Measurements from ENCODE around the gene AP2B1.

The AP2B1 gene

GRCh38 chr17:35641032-35641431 is 53.9 kb downstream of the AP2B1 start:
- no peak for DNase-seq

- DNase-seq: no peak
These were observed 58.8 kb downstream of the AP2B1 start for GRCh38 chr17:35645923-35646322.

DNA sequence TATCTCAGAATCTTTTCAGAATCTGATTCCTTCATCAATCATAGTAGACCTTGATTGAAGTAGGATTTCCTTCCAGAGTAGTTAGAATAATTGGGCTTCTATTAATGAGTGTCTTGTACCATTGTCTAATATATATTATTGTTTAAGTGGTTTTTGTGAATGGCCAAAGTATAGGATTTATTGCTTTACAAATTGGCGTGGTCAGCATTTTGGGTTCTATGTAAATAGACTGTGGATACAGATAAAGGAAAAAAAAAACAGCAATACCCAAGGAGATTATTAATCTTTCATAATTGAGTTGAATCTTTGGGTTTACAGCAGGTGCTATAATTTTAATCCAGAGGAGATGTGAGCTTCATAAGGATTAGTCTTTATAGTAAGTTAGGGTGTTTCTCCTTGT is 64.3 kb downstream of the AP2B1 start:
- DNase-seq: no peak

- no peak for DNase-seq
These were observed 66.7 kb downstream of the AP2B1 start for GRCh38 chr17:35653619-35654361.

DNA sequence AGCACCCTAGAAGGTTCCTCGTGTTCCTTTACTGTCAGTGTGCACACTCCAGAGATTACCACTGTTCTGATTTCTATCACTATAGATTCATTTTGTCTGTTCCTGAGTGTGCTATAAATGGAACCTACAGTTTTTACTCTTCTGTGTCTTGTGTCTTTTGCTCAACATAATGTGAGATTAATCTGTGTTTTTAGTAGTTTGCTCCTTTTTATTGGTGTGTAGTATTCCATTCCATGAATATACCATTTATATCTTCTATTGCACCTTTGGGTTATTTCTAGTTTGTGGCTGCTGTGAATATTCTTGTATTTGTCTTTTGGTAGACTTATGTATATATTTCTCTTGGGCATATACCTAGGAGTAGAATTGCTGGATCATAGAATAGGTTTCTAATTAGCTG is 68.2 kb downstream of the AP2B1 start:
- DNase-seq: no peak

GRCh38 chr17:35660902-35661301 is 73.8 kb downstream of the AP2B1 start:
- no peak for DNase-seq

GRCh38 chr17:35664685-35665084 is 77.6 kb downstream of the AP2B1 start:
- no peak for DNase-seq

- DNase-seq: no peak
These were observed 78.5 kb downstream of the AP2B1 start for GRCh38 chr17:35665662-35666061.

DNA sequence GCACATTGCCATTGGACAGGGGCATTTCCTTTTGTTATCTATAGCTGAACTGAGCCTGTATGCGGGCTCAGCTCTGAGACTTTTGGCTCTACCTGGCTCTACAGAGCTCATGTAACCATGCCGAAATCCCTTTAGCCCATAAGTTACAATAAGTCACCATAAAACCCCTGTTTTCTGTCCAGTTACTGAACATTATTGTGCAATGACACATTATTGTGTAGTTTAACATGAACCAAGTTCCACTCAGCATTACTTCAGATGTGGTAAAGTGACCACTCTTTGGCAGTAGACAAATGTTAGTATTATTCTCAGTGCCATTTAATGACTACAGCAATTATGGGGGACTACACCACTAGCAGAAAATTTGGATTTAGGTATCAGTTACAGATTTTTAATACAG is 78.9 kb downstream of the AP2B1 start:
- no peak for DNase-seq

DNA sequence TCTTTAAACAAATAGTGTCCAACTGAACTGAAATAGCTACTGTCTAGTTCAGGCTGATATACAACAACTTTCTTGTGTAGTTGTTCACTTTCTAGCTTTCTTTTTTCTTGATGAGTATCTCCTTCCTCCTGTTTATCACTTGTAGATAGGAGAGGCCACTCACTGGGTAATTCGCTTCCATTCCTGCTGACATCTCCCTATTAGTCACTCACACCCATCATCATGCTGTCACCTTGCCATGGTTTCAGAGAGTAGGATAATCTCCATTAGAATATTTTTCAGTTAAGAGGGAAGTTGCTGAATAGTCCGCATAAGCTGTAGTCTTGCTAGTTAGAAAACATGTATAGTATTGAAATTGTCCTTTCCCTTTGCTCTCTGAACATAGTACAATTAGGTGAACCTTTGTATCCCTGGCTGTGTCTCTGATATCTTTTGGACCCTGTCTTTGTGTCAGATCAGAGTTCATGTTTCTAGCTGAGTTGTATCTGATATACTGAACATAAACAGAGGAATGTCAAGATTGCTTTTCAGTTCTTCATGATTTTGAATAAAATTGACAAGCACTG is 79.9 kb downstream of the AP2B1 start:
- DNase-seq: no peak

- DNase-seq: no peak
These were observed 81.7 kb downstream of the AP2B1 start for GRCh38 chr17:35668802-35669201.

- no peak for DNase-seq
These were observed 87.4 kb downstream of the AP2B1 start for GRCh38 chr17:35674552-35674951.

DNA sequence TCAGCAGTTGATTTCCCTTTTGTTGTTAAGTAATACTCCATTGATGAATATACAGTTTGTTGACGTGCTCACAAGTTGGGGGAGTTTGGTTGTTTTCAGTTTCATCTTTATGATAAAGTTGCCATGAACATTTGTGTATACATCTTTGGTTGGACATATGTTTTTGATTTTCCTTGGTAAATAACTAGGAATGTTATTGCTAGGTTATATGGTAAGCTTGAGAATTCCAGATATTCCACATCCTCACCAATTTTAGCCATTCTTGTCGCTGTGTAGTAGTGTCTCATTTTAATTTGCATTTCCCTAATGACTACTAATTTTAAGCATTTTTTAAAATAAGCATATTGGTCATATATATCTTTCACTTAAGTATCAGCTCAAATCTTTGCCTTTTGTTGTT is 89.3 kb downstream of the AP2B1 start:
- DNase-seq: no peak

DNA sequence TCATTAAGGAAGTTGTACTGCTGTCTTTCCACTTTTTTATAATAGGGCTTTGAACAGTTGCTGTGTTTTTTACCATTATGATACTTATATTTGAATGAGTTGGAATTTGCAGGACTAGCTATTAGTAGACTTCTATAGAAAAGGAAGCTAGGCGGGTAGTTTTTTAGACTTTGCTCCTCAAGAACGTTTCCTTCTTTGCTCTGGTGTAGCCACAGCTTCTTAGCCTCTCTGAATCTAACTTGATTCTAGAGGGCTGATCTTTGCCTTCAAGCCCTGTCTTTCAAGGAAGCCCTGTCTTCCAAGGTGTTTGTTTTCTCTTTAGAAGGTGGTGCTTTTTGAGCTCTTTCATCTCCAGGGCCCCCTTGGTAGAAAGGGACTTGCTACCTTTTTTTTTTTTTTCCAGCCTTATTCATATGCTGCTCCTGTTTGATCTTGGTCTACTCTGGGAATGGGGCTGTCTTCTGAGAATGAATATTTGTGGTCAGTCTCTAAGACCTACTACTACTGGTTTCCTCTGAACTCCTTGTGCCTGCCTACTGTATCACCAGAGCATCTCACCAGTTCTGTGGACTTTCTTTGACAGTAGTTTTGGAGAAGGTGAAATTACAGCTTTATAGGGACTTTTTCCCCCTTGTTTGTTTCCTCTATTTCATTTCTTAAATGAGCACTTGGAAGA is 92.0 kb downstream of the AP2B1 start:
- no peak for DNase-seq

- no peak for DNase-seq
These were observed 96.5 kb downstream of the AP2B1 start for GRCh38 chr17:35683591-35683990.

DNA sequence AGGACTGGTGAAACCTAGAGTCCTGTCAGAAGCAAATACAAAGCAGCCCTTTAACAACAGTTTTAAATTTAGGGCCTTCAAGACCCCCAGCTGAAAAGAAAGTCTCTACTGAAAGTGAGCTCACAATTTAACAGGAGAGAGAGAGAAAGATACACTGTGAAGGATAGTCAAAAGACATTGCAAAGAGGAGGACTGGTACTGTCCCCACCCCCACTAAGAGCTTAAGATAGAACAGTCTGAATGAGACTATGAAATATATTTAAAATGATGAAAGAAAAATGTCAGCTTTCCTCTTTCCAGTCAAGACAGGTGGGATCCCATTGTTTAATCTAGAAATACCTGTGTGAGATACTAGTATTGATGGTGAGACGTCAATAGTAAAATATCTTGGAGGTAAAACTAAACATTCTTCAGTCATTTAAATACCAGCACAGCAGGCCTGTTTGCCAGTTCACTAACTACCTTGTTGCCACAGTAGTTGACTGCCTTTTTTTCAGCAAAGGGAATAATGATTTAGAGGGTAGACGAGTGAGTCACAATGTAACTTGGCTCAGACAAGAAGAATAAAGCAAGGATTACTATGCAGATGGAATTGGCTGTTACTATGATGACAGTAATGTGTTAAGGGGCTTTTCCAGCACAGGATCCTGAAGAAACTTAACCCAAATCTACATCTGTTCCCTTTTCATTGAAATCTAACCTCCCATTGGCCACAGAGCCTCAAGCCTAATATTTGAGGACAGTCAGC is 97.1 kb downstream of the AP2B1 start:
- DNase-seq: no peak

DNA sequence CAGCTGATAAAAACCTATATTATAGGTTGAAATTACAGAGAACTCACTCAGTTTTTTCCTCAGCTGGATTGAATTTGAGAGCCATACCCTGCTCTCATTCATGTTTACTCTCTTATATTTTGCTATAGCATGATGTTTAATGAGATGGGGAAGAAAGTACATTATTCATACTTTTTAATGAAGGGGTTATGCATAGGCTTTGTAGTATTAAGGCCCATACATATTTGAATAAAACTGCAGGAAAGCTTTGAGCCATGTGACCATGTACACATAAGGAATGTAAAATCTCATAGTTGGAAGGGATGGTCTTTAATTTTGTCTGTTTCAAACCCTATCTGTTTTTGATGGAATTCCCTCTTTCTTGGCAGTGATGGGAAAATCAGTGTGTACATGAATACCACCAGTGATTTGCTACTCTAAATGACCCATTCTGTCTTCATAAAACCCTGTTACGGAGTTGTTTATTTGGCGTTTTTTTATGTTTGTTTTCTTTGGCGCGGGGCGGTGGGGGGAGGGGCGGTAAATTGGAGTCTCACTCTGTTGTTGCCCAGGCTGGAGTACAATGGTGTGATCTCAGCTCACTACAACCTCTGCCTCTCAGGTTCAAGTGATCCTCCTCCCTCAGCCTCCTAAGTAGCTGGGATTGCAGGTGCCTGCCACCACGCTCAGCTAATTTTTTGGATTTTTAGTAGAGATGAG is 105.5 kb downstream of the AP2B1 start:
- no peak for DNase-seq

DNA sequence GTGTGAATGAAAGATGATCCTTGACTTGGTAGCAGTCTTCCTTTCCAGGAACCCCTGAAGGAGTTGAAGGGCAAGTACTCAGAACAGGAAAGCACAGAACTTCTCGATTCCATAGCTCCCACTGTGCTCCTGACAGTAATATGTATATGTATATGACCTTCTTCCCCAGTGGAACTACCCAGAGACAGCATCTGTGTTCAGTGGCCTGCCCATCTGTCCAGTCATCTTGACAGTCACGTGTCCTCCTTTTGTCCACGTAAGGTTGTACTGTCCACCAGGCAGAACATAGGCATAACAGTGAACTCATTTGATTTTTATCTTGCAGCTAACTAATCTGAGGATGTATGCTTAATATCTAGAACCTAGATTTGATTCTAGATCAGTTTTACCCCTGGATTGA is 106.5 kb downstream of the AP2B1 start:
- DNase-seq: no peak

DNA sequence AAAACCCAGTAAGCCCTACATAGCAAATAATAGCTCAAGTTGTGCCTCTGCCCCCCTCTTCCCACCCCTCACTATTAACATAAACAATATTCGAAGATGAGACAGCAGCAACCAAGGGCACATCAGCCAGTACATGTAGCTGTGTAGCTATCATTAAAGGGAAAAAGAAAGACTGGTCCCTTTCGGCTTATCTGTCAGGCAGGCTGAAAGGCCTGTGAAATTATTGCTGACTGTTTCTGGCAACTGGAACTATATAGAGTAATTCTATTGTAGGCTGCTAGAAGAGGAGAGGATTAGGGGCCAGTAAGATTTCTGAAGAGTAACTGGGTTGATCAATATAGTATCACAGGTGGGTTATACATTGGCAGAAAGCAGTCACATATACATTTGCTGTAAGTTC is 107.8 kb downstream of the AP2B1 start:
- no peak for DNase-seq

DNA sequence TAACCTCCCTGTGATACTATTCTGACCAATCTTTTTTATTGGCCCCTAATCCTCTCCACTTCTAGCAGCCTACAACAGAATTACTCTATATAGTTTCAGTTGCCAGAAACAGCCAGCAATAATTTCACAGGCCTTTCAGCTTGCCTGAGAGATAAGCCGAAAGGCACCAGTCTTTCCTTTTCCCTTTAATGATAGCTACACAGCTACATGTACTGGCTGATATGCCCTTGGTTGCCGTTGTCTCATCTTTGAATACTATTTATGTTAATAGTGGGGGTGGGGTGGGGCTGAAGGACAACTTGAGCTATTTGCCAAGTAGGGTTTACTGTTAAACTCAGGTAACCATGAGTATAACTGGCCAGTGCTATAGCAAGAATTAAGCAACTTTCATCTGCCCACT is 108.5 kb downstream of the AP2B1 start:
- no peak for DNase-seq

GRCh38 chr17:35698800-35699199 is 111.7 kb downstream of the AP2B1 start:
- DNase-seq: no peak

- no peak for DNase-seq
These were observed 113.0 kb downstream of the AP2B1 start for GRCh38 chr17:35700150-35700549.

GRCh38 chr17:35701491-35701890 is 114.4 kb downstream of the AP2B1 start:
- no peak for DNase-seq
